HEK293 (cell line): ENCODE measurements around the gene LAMTOR3.

ENCODE experiments used
- CTCF ChIA-PET: fragments of 350-600 bp; formaldehyde crosslinking; extraction: SDS; loops from one replicate; lab custom pipeline; 2021; ENCODE audit warnings: antibody characterized with exemption; lab: Yijun Ruan, JAX
- POLR2A ChIA-PET: fragments of 300-600 bp; formaldehyde crosslinking; extraction: SDS; loops from one replicate; lab custom pipeline; 2020; ENCODE audit warnings: antibody characterized with exemption, inconsistent platforms; lab: Yijun Ruan, JAX
- H3K27ac ChIP-seq: fragments of 200-500 bp; sonication (Bioruptor generic); 2 replicates; pipeline ENCODE4 v1.5.1; 2014; ENCODE audit warnings: low read depth, low read length, control low read depth, inconsistent platforms; ENCODE audit errors: extremely low read depth
- H3K36me3 ChIP-seq, 2 experiments: fragments of 200-500 bp in 1 of 2; sonication (Bioruptor generic) in 1 of 2; 1 replicate in 1 of 2; 2 replicates in 1 of 2; pipeline ENCODE4 v1.5.1; 2014 to 2017; ENCODE audit warnings: inconsistent platforms in 2 of 2, low read length in 2 of 2; ENCODE audit not compliant: control insufficient read depth in 2 of 2, insufficient read depth in 1 of 2
- H3K4me1 ChIP-seq: fragments of 200-500 bp; sonication (Bioruptor generic); 2 replicates; pipeline ENCODE4 v1.5.1; 2014; ENCODE audit warnings: mild to moderate bottlenecking, low read length, inconsistent platforms; ENCODE audit not compliant: control insufficient read depth, insufficient read depth
- H3K4me3 ChIP-seq: 2 replicates; pipeline ENCODE4 v1.5.1; 2011; ENCODE audit warnings: low read depth, mild to moderate bottlenecking, control low read depth, low read length, moderate library complexity
- H3K9me3 ChIP-seq: fragments of 200-500 bp; sonication (Bioruptor generic); 2 replicates; pipeline ENCODE4 v1.5.1; 2014; ENCODE audit warnings: low read depth, low read length, inconsistent platforms; ENCODE audit not compliant: control insufficient read depth, insufficient read depth
- ELK4 ChIP-seq: IDR thresholded peaks from 2 replicates; pipeline ENCODE4 v1.6.1; 2011; ENCODE audit warnings: mild to moderate bottlenecking, low read depth, low read length, borderline replicate concordance
- GFI1B ChIP-seq: fragments of 450-650 bp; formaldehyde crosslinking; IDR thresholded peaks from 2 replicates; pipeline ENCODE4 v1.5.1; 2016; ENCODE audit warnings: missing biosample characterization, missing genetic modification characterization
- GLI4 ChIP-seq: fragments of 450-650 bp; formaldehyde crosslinking; IDR thresholded peaks from 2 replicates; pipeline ENCODE4 v1.5.1; 2016; ENCODE audit warnings: missing biosample characterization, missing genetic modification characterization
- GLIS2 ChIP-seq: fragments of 450-650 bp; formaldehyde crosslinking; IDR thresholded peaks from 2 replicates; pipeline ENCODE4 v1.5.1; 2016; ENCODE audit warnings: missing biosample characterization, missing genetic modification characterization
- KLF9 ChIP-seq: fragments of 450-650 bp; formaldehyde crosslinking; IDR thresholded peaks from 2 replicates; pipeline ENCODE4 v1.5.1; 2016; ENCODE audit warnings: missing biosample characterization, missing genetic modification characterization, low read depth
- RBAK ChIP-seq: fragments of 450-650 bp; formaldehyde crosslinking; IDR thresholded peaks from 2 replicates; pipeline ENCODE4 v1.5.1; 2016; ENCODE audit warnings: missing biosample characterization, missing genetic modification characterization
- SCRT2 ChIP-seq: fragments of 450-650 bp; formaldehyde crosslinking; IDR thresholded peaks from 2 replicates; pipeline ENCODE4 v1.5.1; 2016; ENCODE audit warnings: missing biosample characterization, missing genetic modification characterization
- SP7 ChIP-seq: fragments of 450-650 bp; formaldehyde crosslinking; IDR thresholded peaks from 2 replicates; pipeline ENCODE4 v1.5.1; 2016; ENCODE audit warnings: missing biosample characterization, missing genetic modification characterization
- ZBTB17 ChIP-seq: fragments of 450-650 bp; formaldehyde crosslinking; IDR thresholded peaks from 2 replicates; pipeline ENCODE4 v1.5.1; 2016; ENCODE audit warnings: missing biosample characterization, missing genetic modification characterization
- ZBTB20 ChIP-seq: fragments of 450-650 bp; formaldehyde crosslinking; IDR thresholded peaks from 2 replicates; pipeline ENCODE4 v1.5.1; 2016; ENCODE audit warnings: missing biosample characterization, missing genetic modification characterization
- ZBTB8A ChIP-seq: fragments of 450-650 bp; formaldehyde crosslinking; IDR thresholded peaks from 2 replicates; pipeline ENCODE4 v1.5.1; 2016; ENCODE audit warnings: missing biosample characterization, missing genetic modification characterization
- ZNF114 ChIP-seq: fragments of 450-650 bp; formaldehyde crosslinking; IDR thresholded peaks from 2 replicates; pipeline ENCODE4 v1.5.0; 2017; ENCODE audit warnings: missing biosample characterization, missing genetic modification characterization
- ZNF138 ChIP-seq: fragments of 450-650 bp; formaldehyde crosslinking; IDR thresholded peaks from 2 replicates; pipeline ENCODE4 v1.5.1; 2016; ENCODE audit warnings: missing biosample characterization, missing genetic modification characterization, borderline replicate concordance
- ZNF146 ChIP-seq: fragments of 450-650 bp; formaldehyde crosslinking; IDR thresholded peaks from 2 replicates; pipeline ENCODE4 v1.5.1; 2016; ENCODE audit warnings: missing biosample characterization, missing genetic modification characterization
- ZNF174 ChIP-seq: fragments of 450-650 bp; formaldehyde crosslinking; IDR thresholded peaks from 2 replicates; pipeline ENCODE4 v1.5.0; 2017; ENCODE audit warnings: missing biosample characterization, mild to moderate bottlenecking, missing genetic modification characterization
- ZNF175 ChIP-seq: fragments of 450-650 bp; formaldehyde crosslinking; IDR thresholded peaks from 2 replicates; pipeline ENCODE4 v1.5.1; 2016; ENCODE audit warnings: missing biosample characterization, missing genetic modification characterization
- ZNF223 ChIP-seq: fragments of 450-650 bp; formaldehyde crosslinking; IDR thresholded peaks from 2 replicates; pipeline ENCODE4 v1.5.1; 2016; ENCODE audit warnings: missing biosample characterization, missing genetic modification characterization
- ZNF366 ChIP-seq: fragments of 450-650 bp; formaldehyde crosslinking; conservative IDR thresholded peaks from 2 replicates; pipeline ENCODE4 v1.5.1; 2016; ENCODE audit warnings: missing biosample characterization, missing genetic modification characterization
- ZNF433 ChIP-seq: fragments of 450-650 bp; formaldehyde crosslinking; IDR thresholded peaks from 2 replicates; pipeline ENCODE4 v1.5.1; 2016; ENCODE audit warnings: missing biosample characterization, missing genetic modification characterization, low read depth
- ZNF544 ChIP-seq: fragments of 450-650 bp; formaldehyde crosslinking; IDR thresholded peaks from 2 replicates; pipeline ENCODE4 v1.5.0; 2017; ENCODE audit warnings: missing biosample characterization, missing genetic modification characterization
- ZNF621 ChIP-seq: fragments of 450-650 bp; formaldehyde crosslinking; IDR thresholded peaks from 2 replicates; pipeline ENCODE4 v1.5.1; 2017; ENCODE audit warnings: missing biosample characterization, missing genetic modification characterization
- ZNF629 ChIP-seq: fragments of 450-650 bp; formaldehyde crosslinking; IDR thresholded peaks from 2 replicates; pipeline ENCODE4 v1.5.1; 2017; ENCODE audit warnings: missing biosample characterization, missing genetic modification characterization
- ZNF658 ChIP-seq: fragments of 450-650 bp; formaldehyde crosslinking; IDR thresholded peaks from 2 replicates; pipeline ENCODE4; 2016; ENCODE audit warnings: missing biosample characterization, missing genetic modification characterization
- ZNF670 ChIP-seq: fragments of 450-650 bp; formaldehyde crosslinking; IDR thresholded peaks from 2 replicates; pipeline ENCODE4 v1.5.1; 2016; ENCODE audit warnings: missing biosample characterization, missing genetic modification characterization, low read depth
- ZSCAN23 ChIP-seq: fragments of 450-650 bp; formaldehyde crosslinking; IDR thresholded peaks from 2 replicates; pipeline ENCODE4 v1.5.1; 2016; ENCODE audit warnings: missing biosample characterization, missing genetic modification characterization
- ZXDB ChIP-seq: fragments of 450-650 bp; formaldehyde crosslinking; IDR thresholded peaks from 2 replicates; pipeline ENCODE4 v1.5.1; 2016; ENCODE audit warnings: missing biosample characterization, missing genetic modification characterization

LAMTOR3 gene

DNA sequence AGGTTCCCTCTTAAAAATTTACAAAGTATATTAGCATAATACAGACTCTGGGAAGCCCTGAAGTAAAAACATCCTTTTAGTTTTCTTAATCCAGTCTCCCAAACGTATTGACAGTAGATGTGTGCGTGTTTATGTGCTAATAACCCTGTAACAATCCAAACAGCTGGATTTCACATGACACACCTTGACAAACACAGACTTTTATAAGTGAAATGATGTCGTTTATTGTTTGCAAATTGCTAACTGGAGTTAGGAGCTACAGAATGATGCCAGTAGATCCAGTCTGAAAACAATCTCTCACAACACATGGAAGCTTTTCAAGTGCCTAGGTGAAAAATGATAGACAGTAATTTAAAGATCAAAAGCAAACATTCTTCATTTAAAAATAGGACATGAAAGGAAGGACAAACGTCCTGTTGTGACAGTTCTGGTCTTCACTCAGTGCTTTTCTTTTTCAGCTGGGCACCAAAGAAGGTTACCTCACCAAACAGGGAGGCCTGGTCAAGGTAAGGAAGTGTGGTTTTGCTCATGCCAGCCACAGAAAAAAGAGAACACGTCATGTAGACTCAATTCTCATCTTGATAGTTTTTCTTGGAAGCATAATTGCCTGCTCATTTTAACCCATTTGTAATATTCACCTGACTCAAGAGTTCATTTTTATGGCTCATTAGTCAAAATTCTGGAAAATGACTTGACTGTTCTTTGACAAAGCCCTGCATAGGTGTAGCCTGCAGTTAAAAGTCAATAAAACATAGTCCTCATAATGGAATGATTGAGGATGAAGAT lies 32.9 kb downstream of the LAMTOR3 start:
- H3K9me3 ChIP-seq: no peaks in the 10 kb centered on the region
- ChIA-PET CTCF (no interaction called here), POLR2A (no interaction called here)
- H3K36me3 ChIP-seq: no peaks in the 10 kb centered on the region
- H3K27ac ChIP-seq: no peak overlapping the region
- TF ChIP-seq ZNF174 (no peak), ZNF433 (no peak), ZBTB17 (tag by site-specific recombination) (no peak), ZSCAN23 (tag by site-specific recombination) (no peak), ZBTB8A (tag by site-specific recombination) (no peak)
- no peak overlapping the region for H3K4me3 ChIP-seq
- no peaks in the 10 kb centered on the region for H3K4me1 ChIP-seq

DNA sequence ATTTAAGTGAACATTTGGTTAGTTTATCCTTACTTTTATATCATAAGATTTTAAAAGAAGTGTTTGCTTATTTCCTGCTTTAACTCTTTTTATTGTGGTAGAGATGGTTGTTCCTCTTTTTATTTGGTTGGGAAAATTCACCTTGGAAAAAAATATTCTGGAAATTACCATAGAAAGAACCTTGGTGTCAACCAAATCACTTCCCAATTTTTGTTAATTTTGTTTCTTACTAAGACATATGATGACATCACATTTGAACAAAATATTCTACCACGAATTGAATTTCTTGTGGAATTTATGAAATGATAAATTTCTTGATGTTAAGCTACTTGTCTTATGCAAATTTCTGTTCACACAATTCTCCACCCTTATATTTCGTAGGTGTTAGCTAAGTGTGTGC lies 33.7 kb downstream of the LAMTOR3 start:
- TF ChIP-seq ZNF114 (no peak), ZNF670 (tag by site-specific recombination) (no peak), ZNF223 (no peak), SCRT2 (tag by site-specific recombination) (no peak), RBAK (tag by site-specific recombination) (no peak), ZNF146 (tag by site-specific recombination) (no peak), ZNF658 (tag by site-specific recombination) (no peak), ZNF366 (no peak), ZNF175 (tag by site-specific recombination) (no peak)
- TF ChIP-seq, all 188 proteins: peak for 0
- no peaks in the 10 kb centered on the region for H3K36me3 ChIP-seq
- no peak overlapping the region for H3K27ac ChIP-seq
- CTCF ChIA-PET: no interaction called here
- H3K9me3 ChIP-seq: no peaks in the 10 kb centered on the region
- POLR2A ChIA-PET: no interaction called here
- H3K4me1 ChIP-seq: no peaks in the 10 kb centered on the region
- H3K4me3 ChIP-seq: no peak overlapping the region

- POLR2A ChIA-PET: no interaction called here
- TF ChIP-seq ZNF175 (tag by site-specific recombination) (no peak), ZNF544 (tag by site-specific recombination) (no peak), SP7 (no peak), ZNF621 (tag by site-specific recombination) (no peak), ZNF629 (tag by site-specific recombination) (no peak), KLF9 (tag by site-specific recombination) (no peak), GLI4 (tag by site-specific recombination) (no peak), ZXDB (tag by site-specific recombination) (no peak), GLIS2 (tag by site-specific recombination) (no peak), ZBTB20 (tag by site-specific recombination) (no peak), ELK4 (no peak), ZNF138 (tag by site-specific recombination) (no peak), ZNF223 (no peak), GFI1B (no peak)
- H3K4me1 ChIP-seq: no peaks in the 10 kb centered on the region
- H3K9me3 ChIP-seq: no peaks in the 10 kb centered on the region
- no peaks in the 10 kb centered on the region for H3K36me3 ChIP-seq
- CTCF ChIA-PET: no interaction called here
- H3K4me3 ChIP-seq: no peak overlapping the region
- no peak overlapping the region for H3K27ac ChIP-seq
Measured at GRCh38 chr4:99859618-99860017, 34.6 kb downstream of the LAMTOR3 start.
